ENCODE measurements around the gene ARHGAP42.

GRCh38 chr11:100994966-100995365 is 307.9 kb downstream of the ARHGAP42 start:
- TF ChIP-seq CTCF (IDR thresholded peaks at IDR 0.05) (no peak), POLR2A (IDR thresholded peaks at IDR 0.05) (no peak)
